ENCODE data around the gene SPDYE9.
"Not testable (repeated sequence)": the region's sequence is repeated elsewhere in the genome, so short reads cannot be mapped to it uniquely, and the experiment has no call there.

SPDYE9 gene, protein sequence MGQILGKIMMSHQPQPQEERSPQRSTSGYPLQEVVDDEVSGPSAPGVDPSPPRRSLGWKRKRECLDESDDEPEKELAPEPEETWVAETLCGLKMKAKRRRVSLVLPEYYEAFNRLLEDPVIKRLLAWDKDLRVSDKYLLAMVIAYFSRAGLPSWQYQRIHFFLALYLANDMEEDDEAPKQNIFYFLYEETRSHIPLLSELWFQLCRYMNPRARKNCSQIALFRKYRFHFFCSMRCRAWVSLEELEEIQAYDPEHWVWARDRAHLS

GRCh38 chr7:73085938-73086337 lies at the start of gene SPDYE9:
SPDYE9 (minus strand) TSS chr7:73086038; CDS start chr7:73084238, 1,800 bp downstream.
- DNase-seq = not testable (repeated sequence)

GRCh38 chr7:73134866-73135265 lies 49.0 kb upstream of the SPDYE9 start:
- not testable (repeated sequence) for DNase-seq

- not testable (repeated sequence) for DNase-seq
These were observed 46.9 kb upstream of the SPDYE9 start for GRCh38 chr7:73132651-73133217.

DNA sequence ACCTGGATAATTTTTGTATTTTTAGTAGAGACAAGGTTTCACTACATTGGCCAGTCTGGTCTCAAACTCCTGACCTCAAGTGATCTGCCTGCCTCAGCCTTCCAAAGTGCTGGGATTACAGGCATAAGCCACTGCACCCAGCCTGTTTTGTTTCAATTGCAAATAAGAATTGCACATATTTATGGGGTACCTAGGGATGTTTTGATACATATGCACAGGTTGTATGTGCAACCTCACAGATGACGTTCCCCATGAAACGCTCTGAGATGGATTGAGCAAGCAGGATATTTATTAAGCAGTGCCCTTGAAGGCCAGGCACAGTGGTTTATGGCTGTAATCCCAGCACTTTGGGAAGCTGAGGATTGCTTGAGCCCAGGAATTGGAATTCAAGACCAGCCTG lies 44.8 kb upstream of the SPDYE9 start:
- not testable (repeated sequence) for DNase-seq

DNA sequence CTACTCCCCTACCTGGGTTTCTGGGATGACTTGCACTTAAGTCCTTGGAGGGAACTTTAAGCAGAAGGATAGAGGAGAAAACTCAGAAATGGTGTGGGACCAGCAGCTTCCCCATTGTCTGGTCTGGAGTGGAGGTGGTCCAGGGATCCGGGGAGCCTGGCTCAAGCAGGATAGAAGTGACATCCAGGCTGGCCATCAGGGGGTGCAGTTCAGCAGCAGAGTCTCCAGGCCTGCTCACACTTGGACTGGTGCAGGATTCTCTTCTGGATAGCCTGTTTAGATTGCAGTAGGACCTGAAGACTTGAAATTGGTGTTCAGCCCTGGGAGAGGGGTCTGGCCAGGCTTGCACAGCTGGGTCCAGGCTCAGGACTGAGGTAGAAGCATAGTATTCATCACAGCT lies 38.3 kb upstream of the SPDYE9 start:
- not testable (repeated sequence) for DNase-seq

- not testable (repeated sequence) for DNase-seq
These were observed 37.1 kb upstream of the SPDYE9 start for GRCh38 chr7:73122778-73123447.

- DNase-seq = not testable (repeated sequence)
These were observed 32.3 kb upstream of the SPDYE9 start for GRCh38 chr7:73118155-73118554.

DNA sequence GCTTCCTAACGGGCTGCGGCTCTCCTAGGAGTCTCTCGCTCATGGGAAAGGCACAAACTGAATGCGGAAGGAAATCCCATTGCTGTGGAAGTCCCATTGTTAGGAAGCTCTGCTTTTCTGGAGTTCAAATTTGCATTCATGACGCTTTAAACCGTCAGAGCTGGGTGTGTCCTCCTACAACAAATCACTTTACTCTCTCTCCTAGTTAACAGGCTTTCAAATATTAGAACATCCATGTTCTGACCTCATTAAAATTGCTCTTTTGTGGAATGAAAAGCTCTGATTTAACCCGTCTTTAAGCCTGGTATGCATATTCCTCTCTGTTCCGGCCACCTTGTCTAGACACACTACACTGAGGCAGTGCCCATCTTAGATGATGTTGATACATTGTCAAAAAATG lies 28.0 kb downstream of the SPDYE9 start, which contains the start of gene SPDYE11:
Gene SPDYE11 (minus strand): TSS at position 101 of the 400 bp plus-strand sequence. CDS start 1,800 bp downstream, outside the sequence.
- DNase-seq = not testable (repeated sequence)

GRCh38 chr7:73029666-73030065 lies 56.2 kb downstream of the SPDYE9 start, which contains the start of gene SPDYE8:
SPDYE8 (minus strand) TSS chr7:73029766; CDS start chr7:73027966, 1,800 bp downstream.
- DNase-seq = not testable (repeated sequence)
